HuH-7 (cell line): ENCODE results near the gene ACAD8.

Experiments
- DNase-seq: peaks from one replicate; pipeline ENCODE4 v3.0.0; 2011; ENCODE audit warnings: low spot score

ACAD8 gene

GRCh38 chr11:134253188-134253993 is at the start of gene ACAD8, which contains the start of gene THYN1:
ACAD8 (plus strand) TSS chr11:134253568; CDS start chr11:134253601, 33 bp downstream.
THYN1 (minus strand) TSS chr11:134253352; CDS start chr11:134252882, 470 bp downstream.
- peak; percentile 84 for DNase-seq

- no peak for DNase-seq
Observed at GRCh38 chr11:134205729-134206128, 47.6 kb upstream of the ACAD8 start.

GRCh38 chr11:134206185-134206584 is 47.2 kb upstream of the ACAD8 start:
- no peak for DNase-seq

GRCh38 chr11:134207538-134208239 is 45.7 kb upstream of the ACAD8 start:
- DNase-seq = no peak

GRCh38 chr11:134215836-134216235 is 37.5 kb upstream of the ACAD8 start:
- no peak for DNase-seq

GRCh38 chr11:134216816-134217215 is 36.6 kb upstream of the ACAD8 start:
- no peak for DNase-seq

- no peak for DNase-seq
Observed at GRCh38 chr11:134223121-134223520, 30.2 kb upstream of the ACAD8 start.

GRCh38 chr11:134223836-134224709 is 29.3 kb upstream of the ACAD8 start, which contains the start of the genes NCAPD3 and VPS26B:
NCAPD3 (minus strand) TSS chr11:134223967; CDS start chr11:134223926, 41 bp downstream.
VPS26B (plus strand) TSS chr11:134224671; CDS start chr11:134225123, 452 bp downstream.
- DNase-seq = peak; percentile 94

- peak; percentile 21 for DNase-seq
Observed at GRCh38 chr11:134224710-134225664, 28.4 kb upstream of the ACAD8 start.

GRCh38 chr11:134226806-134227325 is 26.5 kb upstream of the ACAD8 start:
- no peak for DNase-seq

- no peak for DNase-seq
Observed at GRCh38 chr11:134228625-134229024, 24.7 kb upstream of the ACAD8 start.

- DNase-seq = no peak
Observed at GRCh38 chr11:134229126-134229790, 24.1 kb upstream of the ACAD8 start.

GRCh38 chr11:134230339-134230738 is 23.0 kb upstream of the ACAD8 start:
- DNase-seq = no peak

GRCh38 chr11:134231958-134232659 is 21.3 kb upstream of the ACAD8 start:
- DNase-seq = no peak

- no peak for DNase-seq
Observed at GRCh38 chr11:134233729-134234179, 19.6 kb upstream of the ACAD8 start.

- no peak for DNase-seq
Observed at GRCh38 chr11:134235399-134235798, 18.0 kb upstream of the ACAD8 start.

- no peak for DNase-seq
Observed at GRCh38 chr11:134236834-134237556, 16.4 kb upstream of the ACAD8 start.

GRCh38 chr11:134237557-134237922 is 15.8 kb upstream of the ACAD8 start:
- DNase-seq = no peak

- DNase-seq = no peak
Observed at GRCh38 chr11:134238956-134239355, 14.4 kb upstream of the ACAD8 start.
